ENCODE results near the gene FAM3B.

Gene FAM3B

GRCh38 chr21:41369920-41370839 lies 53.6 kb downstream of the FAM3B start:
- FAIRE-seq: no peak

- no peak for FAIRE-seq
These were observed 54.5 kb downstream of the FAM3B start for GRCh38 chr21:41370840-41371684.

GRCh38 chr21:41371685-41372030 lies 55.1 kb downstream of the FAM3B start:
- FAIRE-seq: no peak

GRCh38 chr21:41373253-41373652 lies 56.7 kb downstream of the FAM3B start:
- FAIRE-seq: no peak

DNA sequence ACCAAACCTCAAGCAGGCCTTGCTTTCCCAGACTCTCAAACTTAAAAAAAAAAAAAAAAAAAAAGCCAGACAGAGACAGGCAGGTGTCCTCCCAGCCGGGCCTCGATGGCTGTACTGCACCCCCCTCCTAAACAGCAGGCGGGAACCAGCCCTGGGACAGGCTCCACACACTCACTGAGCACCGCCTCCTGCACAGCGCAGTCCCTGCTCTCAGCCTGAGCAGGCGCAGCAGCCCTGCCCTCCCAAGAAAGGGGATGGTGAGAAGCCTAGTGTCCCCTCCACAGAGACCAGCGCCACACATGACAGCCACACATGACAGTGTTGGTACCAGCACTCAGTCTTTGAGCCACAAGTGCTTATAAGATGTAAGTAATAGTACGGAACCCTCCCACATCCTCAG lies 57.2 kb downstream of the FAM3B start:
- FAIRE-seq: no peak

DNA sequence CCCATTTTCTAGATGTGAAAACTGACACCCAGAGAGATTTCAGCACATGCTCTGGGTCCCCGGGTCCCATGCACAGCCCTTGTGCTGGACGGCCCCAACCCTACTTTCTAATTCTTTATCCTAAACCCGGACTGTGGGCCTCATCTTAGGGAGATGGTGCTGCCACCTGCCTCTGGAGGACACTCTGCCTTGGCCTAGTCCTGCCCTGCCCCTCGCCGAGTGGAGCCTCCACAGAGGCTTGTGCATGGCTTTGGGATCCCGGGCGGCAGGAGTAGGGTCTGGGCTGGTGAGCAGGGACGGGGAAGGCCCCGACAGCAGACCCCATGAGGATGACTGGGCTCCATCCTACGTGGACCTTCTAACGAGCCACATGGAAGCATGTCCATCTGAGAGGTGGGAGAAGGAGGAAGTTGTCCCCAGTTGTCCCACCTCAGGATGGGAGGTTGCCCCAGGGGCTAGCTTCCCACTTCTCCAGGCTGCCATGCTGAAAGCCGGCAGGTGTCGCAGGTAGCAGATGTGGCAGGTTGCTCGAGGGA lies 57.6 kb downstream of the FAM3B start:
- FAIRE-seq: no peak

DNA sequence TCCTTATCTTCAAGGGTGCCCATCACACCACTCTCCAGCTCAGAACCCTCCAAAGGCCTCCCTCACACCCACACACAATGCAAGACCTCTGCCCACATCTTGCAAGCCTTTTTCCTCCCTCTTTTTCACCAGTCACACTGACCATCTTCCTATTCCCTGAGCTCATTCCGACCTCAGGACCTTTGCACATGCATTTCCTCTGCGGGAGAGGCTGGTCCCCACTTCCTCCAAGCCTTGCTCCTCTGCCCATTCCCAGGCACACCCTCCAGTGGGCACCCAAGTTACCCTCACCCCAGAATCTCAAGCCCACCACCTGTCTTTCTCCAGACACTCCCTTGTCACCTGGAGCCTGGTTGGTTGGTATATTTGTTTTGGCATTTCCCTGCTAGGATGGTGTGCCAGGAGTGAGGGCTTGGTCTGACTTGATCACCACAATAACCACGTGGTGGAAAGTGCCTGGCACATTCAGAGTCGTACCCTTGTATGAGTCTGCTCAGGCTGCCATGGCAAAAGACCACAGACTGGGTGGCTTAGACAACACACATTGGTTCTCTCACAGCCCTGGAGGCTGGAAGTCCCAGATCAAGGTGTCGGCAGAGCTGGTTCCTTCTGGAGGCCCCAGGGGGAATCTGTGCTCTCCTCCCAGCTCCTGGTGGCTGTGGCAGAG lies 58.4 kb downstream of the FAM3B start:
- no peak for FAIRE-seq

DNA sequence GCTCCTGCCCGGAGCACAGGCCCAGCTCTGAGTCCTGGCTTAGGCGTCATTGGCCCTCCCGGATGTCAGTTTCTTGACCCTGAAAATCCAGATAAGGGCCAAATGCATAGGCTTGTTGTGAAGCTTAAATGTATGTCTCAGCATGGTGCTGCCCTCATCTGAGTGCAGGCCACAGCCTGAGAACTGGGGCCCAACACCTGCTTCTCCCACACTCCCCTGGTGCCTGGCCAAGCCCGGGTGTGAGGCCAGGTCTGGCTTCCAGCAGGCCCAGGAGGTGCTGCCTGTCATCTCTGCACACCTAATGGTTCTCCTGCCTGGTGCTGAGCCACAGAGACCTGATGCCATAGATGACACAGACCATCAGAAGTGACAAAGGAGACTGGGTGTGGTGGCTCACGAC lies 59.3 kb downstream of the FAM3B start:
- FAIRE-seq: no peak

DNA sequence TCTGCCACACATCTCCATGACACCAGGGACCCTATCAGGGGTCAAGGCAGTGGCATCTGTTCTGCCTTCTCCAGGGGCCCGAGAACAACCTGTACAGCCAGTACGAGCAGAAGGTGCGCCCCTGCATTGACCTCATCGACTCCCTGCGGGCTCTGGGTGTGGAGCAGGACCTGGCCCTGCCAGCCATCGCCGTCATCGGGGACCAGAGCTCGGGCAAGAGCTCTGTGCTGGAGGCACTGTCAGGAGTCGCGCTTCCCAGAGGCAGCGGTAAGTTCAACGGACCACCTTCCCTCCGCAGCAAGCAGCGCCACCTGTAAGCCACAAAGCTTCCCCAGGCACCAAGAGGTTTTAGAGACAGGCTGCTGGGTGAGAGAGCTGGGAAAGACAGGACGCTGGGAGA lies 61.1 kb downstream of the FAM3B start:
- no peak for FAIRE-seq

GRCh38 chr21:41378849-41379248 lies 62.2 kb downstream of the FAM3B start:
- FAIRE-seq: no peak

- FAIRE-seq: no peak
These were observed 63.3 kb downstream of the FAM3B start for GRCh38 chr21:41379901-41380300.

DNA sequence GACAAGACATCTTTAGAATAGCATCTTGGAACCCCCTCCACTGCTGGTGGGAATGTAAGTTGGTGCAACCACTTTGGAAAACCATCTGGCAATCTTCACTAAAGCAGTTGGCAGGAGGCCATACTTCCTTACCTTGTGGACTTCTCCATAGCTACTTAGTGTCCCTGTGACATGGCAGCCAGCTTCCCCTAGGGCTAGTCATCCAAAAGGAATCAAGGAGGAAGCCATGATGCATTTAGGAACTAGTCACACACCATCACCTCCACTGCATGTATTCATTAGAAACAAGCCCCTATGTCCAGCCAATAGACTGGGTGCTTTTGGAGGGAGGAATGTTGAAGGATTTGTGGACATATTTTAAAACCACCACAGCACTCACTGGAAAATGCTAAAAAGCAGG lies 65.1 kb downstream of the FAM3B start:
- FAIRE-seq: no peak

DNA sequence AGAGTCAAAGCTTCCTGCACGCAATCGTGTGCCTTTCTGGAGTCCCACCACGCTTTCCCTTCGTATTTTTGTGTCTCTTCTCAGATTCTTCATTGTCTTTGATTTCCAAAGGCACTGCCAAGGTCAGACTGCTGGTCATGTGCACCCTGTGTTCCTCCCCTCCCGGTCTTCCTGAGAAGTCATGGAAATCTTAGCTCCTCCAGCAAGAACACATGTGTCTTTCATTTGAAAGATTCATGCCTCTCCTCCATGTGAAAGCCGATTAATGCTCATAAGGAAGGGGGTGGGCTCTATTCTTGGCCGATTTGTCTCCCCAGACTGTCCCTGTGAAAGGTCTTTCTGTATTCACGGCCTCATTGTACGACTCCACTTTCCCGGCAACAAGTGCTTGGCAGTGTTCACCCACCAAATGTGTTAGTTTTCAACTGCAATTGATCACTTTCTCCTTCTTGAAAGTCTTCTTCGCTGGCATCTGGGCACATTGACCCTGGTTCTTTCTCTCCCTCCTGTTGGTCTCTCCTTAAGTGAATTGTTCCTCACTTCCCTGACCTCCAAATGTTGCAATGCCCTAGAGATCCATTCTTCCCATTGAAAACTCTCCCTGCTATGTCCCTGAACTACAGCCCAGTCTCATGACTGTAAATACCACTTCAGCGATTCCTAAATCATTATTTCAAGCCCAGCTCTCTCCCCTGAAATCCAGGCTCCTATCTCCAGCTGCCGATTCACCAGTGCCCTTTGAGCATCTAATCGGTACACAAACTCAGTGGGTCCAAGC lies 70.6 kb downstream of the FAM3B start:
- no peak for FAIRE-seq

- FAIRE-seq: no peak
These were observed 71.2 kb downstream of the FAM3B start for GRCh38 chr21:41387824-41388223.

GRCh38 chr21:41388259-41388658 lies 71.7 kb downstream of the FAM3B start:
- no peak for FAIRE-seq

DNA sequence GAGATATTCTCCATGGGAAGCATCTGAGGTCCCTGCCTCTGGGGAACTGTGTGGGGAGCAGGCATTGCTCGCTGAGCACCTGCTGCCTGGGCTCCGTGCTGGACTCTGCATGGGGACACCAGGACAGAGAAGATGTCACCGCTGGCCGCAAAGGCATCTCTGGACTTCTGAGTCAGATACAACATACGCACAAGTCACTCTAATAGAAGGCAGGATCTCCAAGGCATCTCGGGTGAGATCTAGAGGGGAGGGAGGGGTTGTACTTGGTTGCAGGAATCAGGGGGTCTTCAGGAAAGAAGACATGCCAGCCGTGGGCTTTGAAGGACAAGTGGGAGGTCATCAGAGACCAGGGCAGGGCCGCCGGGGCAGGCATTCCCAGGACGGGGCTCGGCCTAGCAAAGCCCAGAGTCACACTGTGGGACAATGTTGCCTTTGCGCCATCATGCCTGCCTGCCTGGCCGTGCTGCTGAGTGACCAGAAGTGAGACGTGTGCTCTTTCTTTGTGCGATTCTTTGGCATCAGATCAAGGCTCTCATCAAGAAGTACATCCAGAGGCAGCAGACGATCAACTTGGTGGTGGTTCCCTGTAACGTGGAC lies 73.5 kb downstream of the FAM3B start:
- no peak for FAIRE-seq

GRCh38 chr21:41393876-41394465 lies 77.4 kb downstream of the FAM3B start:
- no peak for FAIRE-seq

GRCh38 chr21:41396558-41397075 lies 80.0 kb downstream of the FAM3B start:
- FAIRE-seq: no peak

- no peak for FAIRE-seq
These were observed 80.9 kb downstream of the FAM3B start for GRCh38 chr21:41397471-41397891.

GRCh38 chr21:41398251-41398650 lies 81.7 kb downstream of the FAM3B start:
- no peak for FAIRE-seq

DNA sequence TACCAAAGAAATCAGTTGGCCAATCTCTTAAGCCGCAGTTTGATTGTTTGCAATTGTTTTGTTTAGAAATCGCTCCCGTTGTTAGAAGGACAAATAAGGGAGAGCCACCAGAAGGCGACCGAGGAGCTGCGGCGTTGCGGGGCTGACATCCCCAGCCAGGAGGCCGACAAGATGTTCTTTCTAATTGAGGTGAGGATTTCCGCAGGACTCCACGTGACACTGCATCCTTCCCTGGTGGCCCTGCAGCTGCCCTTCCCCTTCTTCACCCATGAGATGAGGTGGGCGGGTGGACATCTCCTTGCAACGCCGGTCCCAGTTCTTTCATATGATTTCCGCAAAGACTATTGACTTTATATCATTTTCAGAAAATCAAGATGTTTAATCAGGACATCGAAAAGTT lies 82.2 kb downstream of the FAM3B start:
- no peak for FAIRE-seq
